ENCODE results near the gene SH3RF1.

- no peak for TF ChIP-seq GATA3 (IDR thresholded peaks at IDR 0.05; ENCODE audit: low read depth, low read length)
- no peak for TF ChIP-seq GATA2 (IDR thresholded peaks at IDR 0.05; ENCODE audit: low read depth, low read length)
These were observed 87.2 kb downstream of the SH3RF1 start for GRCh38 chr4:169183581-169183980.
